MM.1S (cell line): ENCODE data around the gene CDH2.

Source experiments
- DNase-seq: peaks from one replicate; pipeline ENCODE4 v3.0.0-alpha.2; 2015
- H2AFZ ChIP-seq: fragments of 300-600 bp; sonication (generic); 2 replicates; pipeline ENCODE4 v1.6.0; 2016; ENCODE audit warnings: antibody characterized with exemption, low read length
- H3F3A ChIP-seq: fragments of 300-600 bp; sonication (generic); 2 replicates; pipeline ENCODE4 v1.6.1; 2016; ENCODE audit warnings: mild to moderate bottlenecking, antibody characterized with exemption, low read length, moderate library complexity, mixed read lengths; ENCODE audit not compliant: insufficient read depth
- H3K27ac ChIP-seq: fragments of 300-600 bp; sonication (generic); 2 replicates; pipeline ENCODE4 v1.5.1; 2016; ENCODE audit warnings: mild to moderate bottlenecking, low read length
- H3K27me3 ChIP-seq: fragments of 300-600 bp; sonication (generic); replicated peaks from 2 replicates; pipeline ENCODE4 v1.6.0; 2016; ENCODE audit warnings: low read length; ENCODE audit not compliant: insufficient read depth
- H3K36me3 ChIP-seq: fragments of 300-600 bp; sonication (generic); replicated peaks from 2 replicates; pipeline ENCODE4 v1.6.1; 2016; ENCODE audit warnings: mild to moderate bottlenecking, low read length, mixed read lengths; ENCODE audit not compliant: insufficient read depth
- H3K4me1 ChIP-seq: fragments of 300-600 bp; sonication (generic); 2 replicates; pipeline ENCODE4 v1.6.1; 2016; ENCODE audit warnings: low read length, mixed read lengths
- H3K4me2 ChIP-seq: fragments of 300-600 bp; sonication (generic); 2 replicates; pipeline ENCODE4 v1.6.0; 2016; ENCODE audit warnings: low read depth, low read length
- H3K4me3 ChIP-seq: fragments of 300-600 bp; sonication (generic); 2 replicates; pipeline ENCODE4 v1.5.1; 2016; ENCODE audit warnings: low read length, mixed read lengths
- H3K79me2 ChIP-seq: fragments of 300-600 bp; sonication (generic); 2 replicates; pipeline ENCODE4 v1.6.1; 2016; ENCODE audit warnings: mixed run types, low read length, mixed read lengths
- H3K9ac ChIP-seq: fragments of 300-600 bp; sonication (generic); 2 replicates; pipeline ENCODE4 v1.6.1; 2016; ENCODE audit warnings: low read length, mixed read lengths
- H3K9me2 ChIP-seq: fragments of 300-600 bp; sonication (generic); replicated peaks from 2 replicates; pipeline ENCODE4 v1.6.1; 2016; ENCODE audit warnings: mild to moderate bottlenecking, low read length, mixed read lengths; ENCODE audit not compliant: insufficient read depth
- H3K9me3 ChIP-seq: fragments of 300-600 bp; sonication (generic); replicated peaks from 2 replicates; pipeline ENCODE4 v1.6.1; 2016; ENCODE audit warnings: mild to moderate bottlenecking, low read length, mixed read lengths; ENCODE audit not compliant: insufficient read depth
- H4K20me1 ChIP-seq: fragments of 300-600 bp; sonication (generic); 2 replicates; pipeline ENCODE4 v1.6.1; 2016; ENCODE audit warnings: mild to moderate bottlenecking, low read length, moderate library complexity, mixed read lengths; ENCODE audit not compliant: insufficient read depth
- EZH2 ChIP-seq: fragments of 300-600 bp; sonication (generic); optimal IDR thresholded peaks from 2 replicates; pipeline ENCODE3; 2017; ENCODE audit warnings: low read depth, mild to moderate bottlenecking, antibody characterized with exemption, low read length, mixed read lengths
- EZH2phosphoT487 ChIP-seq: fragments of 300-600 bp; sonication (generic); IDR thresholded peaks from 2 replicates; pipeline ENCODE4 v1.6.1; 2018; ENCODE audit warnings: antibody characterized with exemption, low read length
- TF ChIP-seq, protein P1 (sequence below): fragments of 300-600 bp; sonication (generic); IDR thresholded peaks from 2 replicates; pipeline ENCODE4 v1.5.1; 2016; ENCODE audit warnings: antibody characterized with exemption, low read length, mixed read lengths

CDH2 gene

DNA sequence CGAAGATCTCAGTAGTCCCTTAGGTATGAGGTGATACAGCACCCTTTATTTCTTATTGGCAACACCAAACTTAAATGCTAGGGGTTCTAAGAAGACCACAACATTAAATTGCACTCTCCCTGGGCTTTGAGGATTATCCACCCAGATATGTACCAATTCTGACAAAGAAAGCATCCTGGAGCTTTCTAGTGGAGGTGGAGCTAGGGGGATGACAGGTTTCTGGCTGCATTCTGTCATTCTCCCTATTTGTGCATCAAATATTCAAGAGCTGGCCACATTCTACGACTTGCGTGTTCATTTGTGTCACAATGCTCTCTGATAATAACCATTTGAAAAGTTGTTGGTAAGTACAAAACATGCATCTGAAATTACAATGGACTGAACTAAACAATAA, 111.1 kb downstream of the CDH2 start:
- Histone ChIP-seq H3K4me3 (no peak overlapping the region), H3K9ac (no peak overlapping the region), H3K27me3 (no peaks in the 10 kb centered on the region), H3K36me3 (no peaks in the 10 kb centered on the region), H4K20me1 (no peaks in the 10 kb centered on the region), H3K9me3 (no peaks in the 10 kb centered on the region), H3K4me1 (no peaks in the 10 kb centered on the region), H3K9me2 (no peaks in the 10 kb centered on the region), H3K27ac (no peak overlapping the region), H3K4me2 (no peak overlapping the region), H3F3A (no peaks in the 10 kb centered on the region), H3K79me2 (no peaks in the 10 kb centered on the region), H2AFZ (no peak overlapping the region)
- TF ChIP-seq EZH2phosphoT487 (no peak), EZH2 (no peak)
- TF ChIP-seq, protein P1, sequence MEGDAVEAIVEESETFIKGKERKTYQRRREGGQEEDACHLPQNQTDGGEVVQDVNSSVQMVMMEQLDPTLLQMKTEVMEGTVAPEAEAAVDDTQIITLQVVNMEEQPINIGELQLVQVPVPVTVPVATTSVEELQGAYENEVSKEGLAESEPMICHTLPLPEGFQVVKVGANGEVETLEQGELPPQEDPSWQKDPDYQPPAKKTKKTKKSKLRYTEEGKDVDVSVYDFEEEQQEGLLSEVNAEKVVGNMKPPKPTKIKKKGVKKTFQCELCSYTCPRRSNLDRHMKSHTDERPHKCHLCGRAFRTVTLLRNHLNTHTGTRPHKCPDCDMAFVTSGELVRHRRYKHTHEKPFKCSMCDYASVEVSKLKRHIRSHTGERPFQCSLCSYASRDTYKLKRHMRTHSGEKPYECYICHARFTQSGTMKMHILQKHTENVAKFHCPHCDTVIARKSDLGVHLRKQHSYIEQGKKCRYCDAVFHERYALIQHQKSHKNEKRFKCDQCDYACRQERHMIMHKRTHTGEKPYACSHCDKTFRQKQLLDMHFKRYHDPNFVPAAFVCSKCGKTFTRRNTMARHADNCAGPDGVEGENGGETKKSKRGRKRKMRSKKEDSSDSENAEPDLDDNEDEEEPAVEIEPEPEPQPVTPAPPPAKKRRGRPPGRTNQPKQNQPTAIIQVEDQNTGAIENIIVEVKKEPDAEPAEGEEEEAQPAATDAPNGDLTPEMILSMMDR: no peak
- no peak for DNase-seq

DNA sequence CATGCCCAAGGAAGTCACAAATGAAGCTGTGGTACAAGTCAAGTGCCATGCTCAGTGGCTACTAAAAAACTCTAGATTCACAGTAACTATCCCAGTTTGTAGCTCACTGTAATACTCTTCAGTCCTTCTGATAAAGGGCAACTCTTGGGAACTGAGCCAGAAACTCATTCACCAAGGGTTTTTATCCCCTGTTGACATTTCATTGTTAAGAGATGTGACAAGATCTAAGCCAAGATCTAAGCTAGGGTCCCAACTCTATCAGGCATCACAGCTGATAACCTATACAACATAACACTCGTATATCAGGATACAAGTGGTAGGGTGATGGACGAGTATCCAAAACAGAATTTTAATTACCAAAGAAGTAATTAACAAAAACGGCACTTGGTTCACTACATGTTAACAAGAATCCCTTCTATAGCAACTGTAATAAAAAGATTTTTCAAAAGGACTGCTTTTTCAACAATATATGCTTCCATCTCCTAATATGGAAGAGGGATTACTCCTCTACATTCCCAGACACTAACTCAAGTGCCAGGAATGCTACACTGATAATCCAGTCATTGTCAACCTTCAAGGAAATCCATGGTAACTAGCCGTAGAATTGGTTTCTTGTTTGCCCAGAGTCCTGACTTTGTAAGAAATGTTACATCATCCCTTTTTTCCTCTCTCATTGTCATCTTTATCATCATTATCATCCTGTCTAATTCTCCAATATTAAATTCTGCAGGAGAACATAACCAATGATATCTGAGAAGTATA, 111.7 kb downstream of the CDH2 start:
- H3F3A ChIP-seq: no peaks in the 10 kb centered on the region
- no peaks in the 10 kb centered on the region for H3K27me3 ChIP-seq
- H3K27ac ChIP-seq: no peak overlapping the region

DNA sequence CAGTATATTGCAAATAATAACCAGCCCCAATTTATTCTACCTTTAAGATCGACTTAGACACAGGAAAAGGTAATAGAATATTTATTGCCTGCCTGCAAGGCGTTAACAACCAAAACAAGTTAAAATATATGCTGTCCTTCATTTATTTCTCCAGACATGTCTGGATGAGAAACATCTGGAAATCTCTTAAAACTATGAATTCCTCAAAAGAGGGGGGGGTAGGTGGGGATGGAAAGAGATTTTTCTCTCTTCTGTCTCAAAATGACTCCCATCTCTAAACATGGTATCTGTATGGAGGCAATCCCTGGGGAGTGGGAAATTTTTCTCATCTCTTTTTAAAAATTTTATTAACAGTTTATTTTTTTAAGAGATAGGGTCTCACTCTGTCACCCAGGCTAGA, 113.0 kb downstream of the CDH2 start:
- Histone ChIP-seq H3K4me3 (no peak overlapping the region), H3F3A (no peaks in the 10 kb centered on the region), H3K79me2 (no peaks in the 10 kb centered on the region), H3K9ac (no peak overlapping the region), H3K9me2 (no peaks in the 10 kb centered on the region), H3K27me3 (no peaks in the 10 kb centered on the region), H3K9me3 (no peaks in the 10 kb centered on the region), H3K4me1 (no peaks in the 10 kb centered on the region), H4K20me1 (no peaks in the 10 kb centered on the region), H3K36me3 (no peaks in the 10 kb centered on the region), H2AFZ (no peak overlapping the region), H3K27ac (no peak overlapping the region), H3K4me2 (no peak overlapping the region)
- TF ChIP-seq, protein P1: no peak
- no peak for TF ChIP-seq EZH2
- no peak for TF ChIP-seq EZH2phosphoT487
- no peak for DNase-seq

More for the DNA sequence above, 111.7 kb downstream of the CDH2 start:
- Histone ChIP-seq H3K4me3 (no peak overlapping the region), H3K4me1 (no peaks in the 10 kb centered on the region), H4K20me1 (no peaks in the 10 kb centered on the region), H3K9me3 (no peaks in the 10 kb centered on the region), H3K9ac (no peak overlapping the region), H3K36me3 (no peaks in the 10 kb centered on the region), H3K4me2 (no peak overlapping the region), H3K9me2 (no peaks in the 10 kb centered on the region), H2AFZ (no peak overlapping the region), H3K79me2 (no peaks in the 10 kb centered on the region)
- TF ChIP-seq, protein P1: no peak
- TF ChIP-seq EZH2 (no peak), EZH2phosphoT487 (no peak)
- no peak for DNase-seq
